ENCODE data around the gene CACNA1H. TPM values are rescaled to one million over a fixed set of nuclear protein-coding genes. Genes with fewer than 3 reads are reported as not detected.

The CACNA1H gene
- total RNA-seq, 1 experiment from 2014 or later = not detected

DNA sequence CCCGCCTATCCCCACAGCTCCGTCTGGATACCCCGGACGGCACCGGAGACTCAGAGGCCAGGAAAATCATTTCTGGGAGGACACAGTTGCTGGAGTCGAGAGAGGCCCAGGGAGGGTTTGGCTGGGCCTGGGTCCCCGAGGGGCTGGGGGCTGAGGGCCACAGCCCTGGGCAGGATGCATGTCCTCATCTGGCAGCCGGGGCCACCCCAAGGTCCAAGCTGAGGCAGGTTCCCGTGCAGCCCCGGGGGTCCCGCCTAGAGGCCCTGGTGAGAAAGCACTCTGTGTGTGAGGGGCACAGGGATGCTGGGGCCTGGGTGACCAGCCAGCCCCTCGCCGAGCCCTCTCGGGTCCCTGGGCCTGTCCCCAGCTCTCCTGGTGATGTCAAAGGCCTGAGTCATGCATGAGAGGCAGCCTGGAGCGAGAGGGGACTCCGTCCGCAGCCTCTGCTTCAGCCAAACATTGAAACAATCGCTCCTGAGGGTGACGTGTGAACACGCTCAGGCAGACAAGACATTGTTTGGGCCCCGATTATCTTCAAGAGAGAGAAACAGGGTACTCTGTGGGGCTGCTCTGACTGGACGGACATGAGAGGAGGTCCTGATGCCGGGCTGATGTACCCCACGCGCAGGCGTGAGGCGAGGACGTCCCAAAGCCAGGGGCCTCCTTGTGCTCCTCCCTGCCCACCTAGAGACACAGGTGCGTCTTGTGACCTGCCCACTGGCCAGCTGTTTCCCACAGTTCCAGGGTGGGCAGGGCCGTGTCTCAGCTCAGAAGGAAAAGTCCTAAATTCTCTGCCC, 31.1 kb upstream of the CACNA1H start:
- no peak for DNase-seq (ENCODE audit: low read depth)

DNA sequence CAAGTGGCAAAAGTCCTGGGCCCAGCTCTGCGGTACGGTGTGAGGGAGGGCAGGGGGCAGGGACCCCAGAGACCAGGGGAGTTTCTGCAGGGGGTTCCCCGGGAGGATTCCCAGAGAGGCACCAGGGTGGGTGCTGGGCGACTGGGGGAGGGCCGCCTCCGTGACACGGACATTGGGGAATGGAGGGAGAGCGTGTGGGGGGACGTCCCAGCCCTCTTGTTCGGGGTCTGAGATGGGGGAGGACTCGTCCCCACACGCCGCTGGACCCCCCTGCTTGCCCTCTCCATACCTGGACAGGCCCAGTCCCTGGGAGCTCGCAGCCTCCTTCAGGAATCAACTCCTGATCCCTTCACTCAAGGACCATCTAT, 30.5 kb upstream of the CACNA1H start:
- no peak for DNase-seq (ENCODE audit: low read depth)

DNA sequence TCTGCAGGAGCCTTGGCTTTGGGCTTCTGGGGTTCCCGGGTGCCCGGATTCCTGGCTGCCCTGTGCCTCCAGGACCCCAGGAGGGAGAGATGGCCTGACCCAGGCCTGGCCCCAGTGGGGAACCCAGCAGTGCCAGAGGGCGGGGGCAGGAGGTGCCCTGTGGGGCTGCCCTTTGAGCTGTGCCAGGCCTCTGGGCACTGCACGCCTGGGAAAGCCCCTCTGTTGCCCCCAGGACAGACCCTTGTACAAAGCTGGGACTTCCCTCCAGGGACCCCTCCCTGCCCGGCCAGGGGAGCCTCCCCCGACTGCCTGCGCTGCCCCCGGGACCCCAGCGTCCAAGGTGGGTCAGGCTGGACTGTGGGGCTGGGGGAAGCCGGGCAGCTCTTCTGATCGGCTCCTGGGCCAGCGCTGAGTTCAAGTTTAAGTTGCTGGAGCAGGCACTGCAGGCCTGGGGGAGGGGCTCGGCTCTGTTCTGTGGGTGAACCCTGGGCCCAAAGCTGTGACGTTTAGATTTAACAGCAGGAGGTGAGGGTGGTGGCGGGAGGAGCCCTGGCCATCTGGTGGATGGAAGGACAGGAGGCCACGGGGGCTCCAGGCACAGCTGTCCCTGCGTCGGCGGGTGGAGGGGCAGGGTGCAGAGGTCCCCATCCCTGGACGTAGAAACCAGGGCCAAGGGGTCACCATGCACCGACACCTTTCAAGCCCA, 29.2 kb upstream of the CACNA1H start:
- no peak for DNase-seq (ENCODE audit: low read depth)

- no peak for DNase-seq (ENCODE audit: low read depth)
Observed at GRCh38 chr16:1124291-1124690, 28.6 kb upstream of the CACNA1H start.

DNA sequence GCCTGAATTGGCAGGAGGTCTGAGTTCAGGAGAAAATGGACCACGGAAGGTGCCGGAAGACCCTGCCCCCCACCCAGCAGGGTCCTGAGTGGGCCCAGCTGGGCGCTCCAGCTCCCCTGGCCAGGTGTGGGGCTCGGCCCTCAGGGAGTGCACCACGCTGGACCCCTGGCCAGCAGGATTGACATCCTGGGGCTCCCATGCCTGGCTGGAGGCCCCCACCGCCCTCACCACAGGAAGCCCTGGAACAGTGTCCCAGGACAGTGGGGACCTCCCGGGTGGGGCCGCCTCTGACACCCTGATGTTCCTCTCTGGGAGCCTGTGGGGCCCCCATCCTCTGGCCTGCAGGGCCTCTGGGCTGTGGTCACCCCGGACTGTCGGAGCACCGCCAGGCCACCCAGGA, 28.1 kb upstream of the CACNA1H start:
- DNase-seq (ENCODE audit: low read depth) = no peak

GRCh38 chr16:1125471-1125870, 27.4 kb upstream of the CACNA1H start:
- DNase-seq (ENCODE audit: low read depth) = no peak

- DNase-seq (ENCODE audit: low read depth) = no peak
Observed at GRCh38 chr16:1126044-1126443, 26.9 kb upstream of the CACNA1H start.

DNA sequence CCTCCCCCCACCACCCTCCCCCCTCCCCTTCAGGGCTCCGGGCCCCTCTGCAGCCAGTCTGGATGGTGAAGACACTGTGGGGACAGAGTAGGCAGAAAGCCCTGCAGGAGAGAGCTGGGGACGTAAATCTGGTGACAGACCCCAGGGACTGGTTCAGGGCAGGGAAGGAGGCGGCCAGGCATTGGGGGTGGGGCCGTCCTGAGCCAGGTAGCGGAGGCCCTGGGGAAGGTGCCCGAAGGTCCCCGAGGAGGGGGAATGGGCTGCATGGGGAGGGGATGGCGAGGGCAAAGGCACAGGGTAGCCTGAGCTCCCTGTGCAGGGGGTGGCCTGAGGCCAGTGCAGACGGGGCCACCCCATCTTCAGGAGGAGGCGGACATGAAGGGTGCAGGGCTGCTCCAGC, 26.3 kb upstream of the CACNA1H start:
- no peak for DNase-seq (ENCODE audit: low read depth)

DNA sequence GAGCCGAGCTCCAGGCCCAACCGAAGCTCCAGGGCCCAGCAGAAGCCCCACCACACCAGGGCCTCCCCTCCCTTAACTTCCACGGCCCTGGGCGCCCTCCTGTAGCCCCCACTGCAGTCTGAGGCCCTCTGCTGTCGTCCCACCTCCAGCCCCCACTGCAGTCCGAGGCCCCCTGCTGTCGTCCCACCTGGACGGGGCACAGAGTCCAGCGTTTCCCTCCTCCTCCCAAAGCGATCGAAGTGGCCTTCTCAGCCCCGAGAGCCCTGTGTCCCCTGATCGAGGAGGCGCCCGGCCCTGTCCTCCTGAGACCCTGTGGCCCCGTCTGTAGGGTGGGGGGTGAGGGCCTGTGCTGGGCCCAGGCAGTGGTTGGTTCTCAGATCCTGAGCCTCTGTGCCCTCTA, 25.8 kb upstream of the CACNA1H start:
- DNase-seq (ENCODE audit: low read depth) = no peak

- no peak for DNase-seq (ENCODE audit: low read depth)
Observed at GRCh38 chr16:1127971-1128715, 24.8 kb upstream of the CACNA1H start.

DNA sequence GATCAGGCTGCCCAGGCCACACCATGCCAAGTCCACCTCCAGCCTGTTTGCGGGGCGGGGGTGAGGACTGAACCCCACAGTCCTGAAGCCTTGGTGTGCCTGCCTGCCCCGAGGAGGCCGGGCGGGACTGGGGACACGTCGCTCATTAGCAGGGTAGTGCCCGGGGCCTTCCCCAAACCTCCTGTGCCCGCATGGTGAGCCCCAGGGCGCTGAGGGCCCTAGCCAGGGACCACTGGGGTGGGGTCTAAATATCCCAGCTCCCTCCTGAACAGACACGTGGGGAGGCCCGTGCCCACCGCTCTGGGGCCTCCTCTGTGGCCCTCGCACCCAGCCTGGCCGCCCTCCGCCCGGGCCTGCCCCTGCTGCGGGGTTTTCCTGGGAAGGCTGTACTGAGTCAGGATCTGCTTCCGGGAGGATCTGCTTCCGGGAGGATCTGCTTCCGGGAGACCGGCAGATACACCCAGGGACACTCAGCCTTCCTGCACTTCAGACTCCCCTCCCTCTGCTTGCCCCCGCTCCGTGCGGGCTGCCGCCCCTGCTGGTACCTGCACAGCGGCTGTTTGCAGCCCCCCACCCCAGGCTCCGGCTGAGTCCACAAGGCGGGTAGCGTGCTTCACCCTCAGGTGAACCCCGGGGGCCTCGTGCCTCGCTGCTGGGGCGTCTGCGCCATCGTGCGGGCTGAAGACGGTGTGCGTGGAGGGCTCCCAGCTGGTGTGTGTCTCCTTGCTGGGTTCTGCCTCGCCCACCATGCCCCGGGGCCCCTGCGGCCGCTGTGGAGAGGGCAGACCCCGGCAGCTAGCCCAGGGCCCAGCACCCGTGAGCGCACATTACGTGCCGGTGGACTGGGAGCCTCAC, 23.6 kb upstream of the CACNA1H start:
- DNase-seq (ENCODE audit: low read depth) = no peak

GRCh38 chr16:1130382-1130781, 22.5 kb upstream of the CACNA1H start:
- DNase-seq (ENCODE audit: low read depth) = no peak

- DNase-seq (ENCODE audit: low read depth) = no peak
Observed at GRCh38 chr16:1131378-1131994, 21.4 kb upstream of the CACNA1H start.

GRCh38 chr16:1132431-1132830, 20.5 kb upstream of the CACNA1H start:
- no peak for DNase-seq (ENCODE audit: low read depth)

GRCh38 chr16:1133271-1133670, 19.6 kb upstream of the CACNA1H start:
- DNase-seq (ENCODE audit: low read depth) = no peak

GRCh38 chr16:1133810-1134520, 18.9 kb upstream of the CACNA1H start:
- no peak for DNase-seq (ENCODE audit: low read depth)

DNA sequence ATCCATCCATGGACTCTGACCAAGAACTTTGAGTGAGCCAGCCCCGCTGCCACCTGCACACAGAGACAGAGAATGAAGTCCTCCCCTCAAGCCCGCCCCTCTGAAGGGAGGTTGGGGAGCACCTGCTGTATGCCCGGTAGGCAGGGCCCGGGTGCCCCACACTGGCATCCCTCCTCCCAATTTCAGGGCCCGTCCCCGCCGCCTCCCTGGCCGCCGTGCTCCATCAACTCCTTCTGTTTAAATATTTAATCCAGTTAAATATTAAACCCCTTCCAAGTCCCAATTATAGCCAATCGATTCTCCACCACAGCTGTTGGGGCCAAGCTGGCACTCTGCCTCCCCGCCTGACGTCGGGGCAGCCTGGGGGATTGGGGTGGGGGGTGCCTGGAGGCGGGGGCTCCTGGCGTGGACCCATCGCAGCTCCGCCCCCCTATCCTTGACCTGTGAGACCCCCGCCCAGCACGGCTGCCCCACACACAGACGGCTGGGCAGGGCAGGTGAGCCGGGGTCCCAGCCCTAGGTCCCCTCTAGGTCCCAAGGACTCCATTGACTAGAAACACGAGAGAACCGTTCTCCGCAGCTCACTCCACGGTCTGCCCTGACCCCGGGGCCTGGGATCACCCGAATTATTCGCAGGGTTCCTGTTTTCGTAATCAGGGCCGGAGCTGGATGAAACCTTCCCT, 18.0 kb upstream of the CACNA1H start:
- no peak for DNase-seq (ENCODE audit: low read depth)

DNA sequence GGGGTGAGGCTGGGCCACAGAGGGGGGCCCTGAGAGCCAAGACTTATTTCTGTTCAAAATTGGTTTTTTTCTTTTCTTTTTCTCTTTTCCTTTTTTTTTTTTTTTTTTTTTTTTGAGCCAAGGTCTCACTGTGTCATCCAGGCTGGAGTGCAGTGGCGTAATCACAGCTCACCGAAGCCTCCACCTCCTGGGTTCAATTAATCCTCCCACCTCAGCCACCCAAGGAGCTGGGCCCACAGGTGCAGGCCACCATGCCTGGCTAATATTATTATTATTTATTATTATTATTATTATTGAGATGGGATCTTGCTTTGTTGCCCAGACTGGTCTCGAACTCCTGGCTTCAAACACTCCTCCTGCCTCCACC, 17.5 kb upstream of the CACNA1H start:
- no peak for DNase-seq (ENCODE audit: low read depth)

GRCh38 chr16:1137604-1138003, 15.3 kb upstream of the CACNA1H start:
- DNase-seq (ENCODE audit: low read depth) = peak; percentile 73

All from HT1080 (cell line).